Mucosa of gallbladder (tissue), 1 donor: ENCODE data around the gene TAC1. TPM values are rescaled to one million over a fixed set of nuclear protein-coding genes. Genes with fewer than 3 reads are reported as not detected.

Experiments
- total RNA-seq: library from RNA; stranded (reverse); gene quantifications from one replicate; pipeline ENCODE4 v1.2.1, GENCODE V29; 2021
- donor health status: DM: no; HTN: no; CAD: no.

TAC1 gene
- total RNA-seq, 1 donor from 2014 or later, result 5.2 TPM

Other genes starting within 250 kb of the TAC1 start
- gene ASNS, start 140.3 kb downstream of the TAC1 start, total RNA-seq, result 21.1 TPM